HK-2 (cell line): Measurements from ENCODE around the gene SND1.

ENCODE experiments used
- DNase-seq: peaks from one replicate; pipeline ENCODE4 v3.0.0-alpha.2; 2018; ENCODE audit not compliant: unreplicated experiment

Gene SND1

GRCh38 chr7:128114806-128115205 lies 462.8 kb downstream of the SND1 start:
- DNase-seq, result no peak

- no peak for DNase-seq
Observed at GRCh38 chr7:128115336-128115820, 463.4 kb downstream of the SND1 start.

GRCh38 chr7:128115821-128116723 lies 464.1 kb downstream of the SND1 start:
- DNase-seq, result no peak

GRCh38 chr7:128116740-128117139 lies 464.7 kb downstream of the SND1 start:
- DNase-seq, result no peak

GRCh38 chr7:128117691-128118090 lies 465.7 kb downstream of the SND1 start:
- DNase-seq, result no peak

GRCh38 chr7:128119036-128119435 lies 467.0 kb downstream of the SND1 start:
- no peak for DNase-seq

- no peak for DNase-seq
Observed at GRCh38 chr7:128120116-128120515, 468.1 kb downstream of the SND1 start.

GRCh38 chr7:128120976-128121490 lies 469.0 kb downstream of the SND1 start:
- DNase-seq, result no peak

- DNase-seq, result no peak
Observed at GRCh38 chr7:128121711-128122530, 469.9 kb downstream of the SND1 start.

- no peak for DNase-seq
Observed at GRCh38 chr7:128122576-128123290, 470.7 kb downstream of the SND1 start.

- no peak for DNase-seq
Observed at GRCh38 chr7:128123291-128124037, 471.5 kb downstream of the SND1 start.

GRCh38 chr7:128124786-128125185 lies 472.8 kb downstream of the SND1 start:
- DNase-seq, result no peak

- DNase-seq, result no peak
Observed at GRCh38 chr7:128125816-128126215, 473.8 kb downstream of the SND1 start.

GRCh38 chr7:128128401-128128800 lies 476.4 kb downstream of the SND1 start:
- no peak for DNase-seq

GRCh38 chr7:128129224-128129864 lies 477.4 kb downstream of the SND1 start:
- DNase-seq, result no peak

GRCh38 chr7:128131115-128131514 lies 479.1 kb downstream of the SND1 start:
- no peak for DNase-seq

GRCh38 chr7:128131731-128132130 lies 479.7 kb downstream of the SND1 start:
- DNase-seq, result no peak

GRCh38 chr7:128132426-128133069 lies 480.6 kb downstream of the SND1 start:
- no peak for DNase-seq

- DNase-seq, result no peak
Observed at GRCh38 chr7:128135159-128135514, 483.1 kb downstream of the SND1 start.
